ENCODE data around the gene AGPAT4. TPM values are rescaled to one million over a fixed set of nuclear protein-coding genes. Genes with fewer than 3 reads are reported as not detected.
"Not testable (repeated sequence)": the region's sequence is repeated elsewhere in the genome, so short reads cannot be mapped to it uniquely, and the experiment has no call there.

AGPAT4 gene
- total RNA-seq, 2 donors from 2014 or later = 12.3 to 13.2 TPM

DNA sequence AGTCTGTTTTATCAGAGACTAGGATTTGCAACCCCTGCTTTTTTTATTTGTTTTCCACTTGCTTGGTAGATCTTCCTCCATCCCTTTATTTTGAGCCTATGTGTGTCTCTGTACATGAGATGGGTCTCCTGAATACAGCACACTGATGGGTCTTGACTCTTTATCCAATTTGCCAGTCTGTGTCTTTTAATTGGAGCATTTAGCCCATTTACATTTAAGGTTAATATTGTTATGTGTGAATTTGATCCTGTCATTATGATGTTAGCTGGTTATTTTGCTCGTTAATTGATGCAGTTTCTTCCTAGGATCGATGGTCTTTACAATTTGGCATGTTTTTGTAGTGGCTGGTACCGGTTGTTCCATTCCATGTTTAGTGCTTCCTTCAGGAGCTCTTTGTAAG lies 97.4 kb downstream of the AGPAT4 start:
- not testable (repeated sequence) for H3K36me3 Mint-ChIP-seq (ENCODE audit: low read depth); ATAC-seq (replicated peaks); H3K27me3 Mint-ChIP-seq; H3K27ac Mint-ChIP-seq; H3K4me3 Mint-ChIP-seq; H3K4me1 Mint-ChIP-seq
- H3K9me3 Mint-ChIP-seq = peaks cover 13% of the 10 kb centered on the region

DNA sequence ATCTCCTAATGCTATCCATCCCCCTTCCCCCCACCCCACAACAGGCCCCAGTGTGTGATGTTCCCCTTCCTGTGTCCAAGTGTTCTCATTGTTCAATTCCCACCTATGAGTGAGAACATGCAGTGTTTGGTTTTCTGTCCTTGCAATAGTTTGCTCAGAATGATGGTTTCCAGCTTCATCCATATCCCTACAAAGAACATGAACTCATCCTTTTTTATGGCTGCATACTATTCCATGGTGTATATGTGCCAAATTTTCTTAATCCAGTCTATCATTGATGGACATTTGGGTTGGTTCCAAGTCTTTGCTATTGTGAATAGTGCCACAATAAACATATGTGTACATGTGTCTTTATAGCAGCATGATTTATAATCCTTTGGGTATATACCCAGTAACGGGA lies 101.1 kb downstream of the AGPAT4 start:
- H3K36me3 Mint-ChIP-seq (ENCODE audit: low read depth); H3K27ac Mint-ChIP-seq; H3K4me3 Mint-ChIP-seq; H3K27me3 Mint-ChIP-seq; ATAC-seq (replicated peaks): not testable (repeated sequence)
- Mint-ChIP-seq H3K9me3 (peaks cover 13% of the 10 kb centered on the region), H3K4me1 (peaks cover 14% of the 10 kb centered on the region)

GRCh38 chr6:161171207-161171606 lies 102.7 kb downstream of the AGPAT4 start:
- ATAC-seq (replicated peaks) = no peak
- peaks cover 6% of the 10 kb centered on the region for H3K9me3 Mint-ChIP-seq
- no peak overlapping the region for H3K4me3 Mint-ChIP-seq
- peaks cover 14% of the 10 kb centered on the region for H3K4me1 Mint-ChIP-seq
- no peaks in the 10 kb centered on the region for H3K27me3 Mint-ChIP-seq
- peaks cover under 1% of the 10 kb centered on the region for H3K36me3 Mint-ChIP-seq (ENCODE audit: low read depth)
- H3K27ac Mint-ChIP-seq = peak overlapping the region; percentile 2

GRCh38 chr6:161169696-161170095 lies 104.2 kb downstream of the AGPAT4 start:
- Mint-ChIP-seq H3K27ac (peak overlapping the region; percentile 2), H3K9me3 (no peaks in the 10 kb centered on the region), H3K4me1 (peaks cover 14% of the 10 kb centered on the region), H3K4me3 (no peak overlapping the region), H3K27me3 (no peaks in the 10 kb centered on the region), H3K36me3 (ENCODE audit: low read depth) (peaks cover 16% of the 10 kb centered on the region)
- ATAC-seq (replicated peaks) = no peak

- Mint-ChIP-seq H3K27ac (peak overlapping the region; percentile 3), H3K4me3 (no peak overlapping the region)
These were observed 104.8 kb downstream of the AGPAT4 start for GRCh38 chr6:161169035-161169434.

DNA sequence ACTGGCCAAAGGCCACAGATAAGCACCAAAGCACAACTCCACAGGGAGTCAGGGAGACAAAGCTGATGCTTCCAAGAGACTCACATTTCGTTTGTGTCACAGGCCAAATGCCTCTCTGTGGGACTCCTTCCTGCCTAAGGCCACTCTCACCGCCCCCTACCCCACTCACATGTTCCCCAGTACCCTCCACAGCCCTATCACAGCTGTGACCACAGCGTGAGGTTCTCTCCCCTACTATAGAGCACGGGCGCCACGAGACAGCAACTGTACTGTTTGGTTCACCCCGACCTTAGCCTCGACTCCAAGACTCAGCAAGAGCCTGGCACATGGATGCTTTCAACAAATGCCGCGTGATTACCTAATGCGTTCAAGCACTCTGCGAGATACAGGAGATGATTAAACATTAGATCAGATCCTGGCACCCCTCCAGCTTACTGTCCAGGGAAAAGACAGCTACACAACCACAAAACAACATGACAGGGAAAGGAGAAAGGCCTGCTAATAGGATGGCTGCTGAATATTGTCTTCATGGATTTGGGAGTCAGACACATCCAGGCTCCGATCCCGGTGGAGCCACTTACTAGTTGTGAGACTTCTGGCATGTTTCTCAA lies 105.5 kb downstream of the AGPAT4 start:
- Mint-ChIP-seq H3K27ac (peak overlapping the region; percentile 3), H3K4me3 (no peak overlapping the region), H3K4me1 (peaks cover 14% of the 10 kb centered on the region), H3K9me3 (no peaks in the 10 kb centered on the region), H3K27me3 (no peaks in the 10 kb centered on the region), H3K36me3 (ENCODE audit: low read depth) (peaks cover 27% of the 10 kb centered on the region)
- ATAC-seq (replicated peaks) = no peak

More at GRCh38 chr6:161169035-161169434, 104.8 kb downstream of the AGPAT4 start:
- H3K27me3 Mint-ChIP-seq = no peaks in the 10 kb centered on the region
- no peaks in the 10 kb centered on the region for H3K9me3 Mint-ChIP-seq
- H3K36me3 Mint-ChIP-seq (ENCODE audit: low read depth) = peaks cover 23% of the 10 kb centered on the region
- peaks cover 14% of the 10 kb centered on the region for H3K4me1 Mint-ChIP-seq
- no peak for ATAC-seq (replicated peaks)

DNA sequence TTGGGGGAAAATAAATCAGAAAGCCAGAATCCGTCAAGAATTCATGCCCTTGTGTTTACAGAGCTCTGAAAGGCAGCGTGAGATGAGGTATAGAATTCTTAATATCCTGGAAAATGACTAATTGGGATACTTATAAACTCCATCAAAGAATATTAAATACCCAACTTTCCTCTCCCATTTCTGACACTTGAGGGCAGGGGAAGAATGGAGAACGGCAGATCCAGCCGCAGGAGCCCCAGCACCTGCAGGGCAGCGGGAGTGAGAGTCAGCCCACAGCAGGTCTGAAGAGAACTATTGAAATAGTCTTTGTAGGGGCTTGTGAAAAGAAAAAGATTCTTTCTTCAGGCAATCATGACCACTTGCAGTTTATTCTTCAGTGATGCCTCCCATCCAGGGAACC lies 107.2 kb downstream of the AGPAT4 start:
- no peak overlapping the region for H3K27ac Mint-ChIP-seq
- ATAC-seq (replicated peaks) = no peak
- H3K4me1 Mint-ChIP-seq = peaks cover 14% of the 10 kb centered on the region
- H3K27me3 Mint-ChIP-seq = no peaks in the 10 kb centered on the region
- no peak overlapping the region for H3K4me3 Mint-ChIP-seq
- no peaks in the 10 kb centered on the region for H3K9me3 Mint-ChIP-seq
- peaks cover 39% of the 10 kb centered on the region for H3K36me3 Mint-ChIP-seq (ENCODE audit: low read depth)

DNA sequence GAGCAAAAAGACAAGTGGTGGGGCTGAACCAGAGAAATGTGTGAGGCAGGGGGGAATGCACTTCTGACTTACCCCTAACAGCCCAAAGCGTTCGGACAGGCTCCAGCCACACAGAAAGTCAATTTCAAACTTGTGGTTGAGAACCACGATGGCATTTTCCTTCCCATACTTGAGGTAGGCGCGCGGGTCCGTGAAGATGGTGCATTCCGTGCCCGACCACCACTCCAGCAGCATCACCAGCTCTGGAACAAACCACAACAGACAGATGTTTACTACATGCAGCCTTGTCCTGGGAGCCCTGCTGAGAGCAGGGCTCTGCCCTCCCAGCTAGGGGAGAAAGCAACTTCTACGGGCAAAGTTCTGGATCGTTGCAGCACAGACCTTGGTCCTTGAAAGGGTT lies 107.7 kb downstream of the AGPAT4 start:
- Mint-ChIP-seq H3K9me3 (no peaks in the 10 kb centered on the region), H3K4me1 (peaks cover 14% of the 10 kb centered on the region), H3K4me3 (no peak overlapping the region), H3K36me3 (ENCODE audit: low read depth) (peaks cover 39% of the 10 kb centered on the region), H3K27me3 (no peaks in the 10 kb centered on the region), H3K27ac (no peak overlapping the region)
- ATAC-seq (replicated peaks) = no peak

GRCh38 chr6:161164182-161164625 lies 109.7 kb downstream of the AGPAT4 start:
- Mint-ChIP-seq H3K9me3 (no peaks in the 10 kb centered on the region), H3K27me3 (no peaks in the 10 kb centered on the region), H3K4me3 (no peak overlapping the region), H3K36me3 (ENCODE audit: low read depth) (peaks cover 45% of the 10 kb centered on the region), H3K4me1 (no peaks in the 10 kb centered on the region), H3K27ac (no peak overlapping the region)
- ATAC-seq (replicated peaks) = no peak

GRCh38 chr6:161163466-161164181 lies 110.2 kb downstream of the AGPAT4 start:
- ATAC-seq (replicated peaks) = no peak
- Mint-ChIP-seq H3K27ac (no peak overlapping the region), H3K4me3 (no peak overlapping the region), H3K4me1 (no peaks in the 10 kb centered on the region), H3K27me3 (no peaks in the 10 kb centered on the region), H3K36me3 (ENCODE audit: low read depth) (peaks cover 45% of the 10 kb centered on the region), H3K9me3 (no peaks in the 10 kb centered on the region)

- no peak for ATAC-seq (replicated peaks)
- peaks cover 53% of the 10 kb centered on the region for H3K36me3 Mint-ChIP-seq (ENCODE audit: low read depth)
- peaks cover 6% of the 10 kb centered on the region for H3K9me3 Mint-ChIP-seq
- H3K4me3 Mint-ChIP-seq = no peak overlapping the region
- H3K27me3 Mint-ChIP-seq = no peaks in the 10 kb centered on the region
- H3K4me1 Mint-ChIP-seq = no peaks in the 10 kb centered on the region
- no peak overlapping the region for H3K27ac Mint-ChIP-seq
These were observed 111.1 kb downstream of the AGPAT4 start for GRCh38 chr6:161162722-161163121.

- Mint-ChIP-seq H3K4me3 (no peak overlapping the region), H3K36me3 (ENCODE audit: low read depth) (peaks cover 56% of the 10 kb centered on the region), H3K4me1 (no peaks in the 10 kb centered on the region), H3K9me3 (peaks cover 6% of the 10 kb centered on the region), H3K27ac (no peak overlapping the region), H3K27me3 (no peaks in the 10 kb centered on the region)
- no peak for ATAC-seq (replicated peaks)
These were observed 111.8 kb downstream of the AGPAT4 start for GRCh38 chr6:161161889-161162624.

DNA sequence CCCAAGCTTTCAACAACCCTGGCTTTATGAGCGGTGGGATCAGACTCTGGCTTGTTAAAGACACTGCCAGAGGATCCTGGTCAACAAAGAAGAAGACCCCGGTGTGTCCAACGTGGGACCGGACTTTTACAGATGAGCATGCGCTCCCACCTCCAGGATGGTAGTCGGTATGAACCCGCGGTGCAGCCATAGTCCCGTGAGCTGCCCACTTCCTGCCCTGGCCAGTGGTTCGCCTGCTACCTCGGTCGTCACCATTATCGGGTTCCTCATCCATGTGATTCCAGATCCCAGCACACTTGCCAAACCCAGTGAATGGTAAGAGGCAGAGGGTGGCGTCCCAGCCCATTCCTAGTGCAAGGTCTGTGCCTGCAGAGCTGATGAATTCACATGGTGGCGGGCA lies 112.7 kb downstream of the AGPAT4 start:
- no peaks in the 10 kb centered on the region for H3K27me3 Mint-ChIP-seq
- no peak overlapping the region for H3K4me3 Mint-ChIP-seq
- H3K36me3 Mint-ChIP-seq (ENCODE audit: low read depth) = peaks cover 54% of the 10 kb centered on the region
- no peak overlapping the region for H3K27ac Mint-ChIP-seq
- no peaks in the 10 kb centered on the region for H3K4me1 Mint-ChIP-seq
- ATAC-seq (replicated peaks) = no peak
- H3K9me3 Mint-ChIP-seq = peaks cover 6% of the 10 kb centered on the region

DNA sequence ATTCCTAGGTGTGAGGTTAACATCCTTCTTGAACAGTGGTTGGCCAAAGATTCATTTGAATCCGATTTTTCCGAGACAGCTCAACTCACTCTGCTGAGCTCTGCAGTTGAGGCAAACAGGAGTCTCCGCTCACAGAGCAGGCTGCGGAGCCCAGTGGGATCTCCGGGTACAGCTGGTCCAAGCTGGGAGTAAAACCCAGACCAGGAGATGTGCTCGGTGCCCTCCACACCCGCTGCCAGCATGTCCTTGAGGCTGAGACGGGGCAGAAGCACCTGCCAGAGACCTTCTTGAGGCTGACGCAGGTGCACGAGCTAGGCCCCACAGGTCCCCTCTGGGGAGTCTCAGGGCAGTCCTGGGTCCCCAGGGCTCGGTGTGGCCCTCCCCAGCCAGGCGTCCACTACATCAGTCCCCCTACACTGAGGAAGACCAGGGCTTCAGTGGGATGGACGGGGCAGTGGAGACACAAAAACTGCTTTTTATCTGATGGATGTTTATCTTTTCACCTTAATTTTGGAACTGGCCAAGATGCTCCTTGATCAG lies 119.0 kb downstream of the AGPAT4 start:
- Mint-ChIP-seq H3K4me3 (no peak overlapping the region), H3K36me3 (ENCODE audit: low read depth) (peaks cover 22% of the 10 kb centered on the region), H3K9me3 (peaks cover 6% of the 10 kb centered on the region), H3K27ac (no peak overlapping the region), H3K4me1 (peaks cover 6% of the 10 kb centered on the region), H3K27me3 (no peaks in the 10 kb centered on the region)
- no peak for ATAC-seq (replicated peaks)

All from activated T-helper 17 cell treated with anti-CD3 and anti-CD28 coated beads, Interleukin-2, amount 50 U/mL, for 72 hours (primary cell).